HG03558 (cell line): ENCODE results near the gene AKT2.

ENCODE experiments used
- ATAC-seq: cut with Tn5 transposase; IDR thresholded peaks from one replicate; pipeline ENCODE4 v1.9.1; 2021; ENCODE audit warnings: moderate number of reproducible peaks; ENCODE audit not compliant: unreplicated experiment; ENCODE audit errors: extremely low read depth

Gene AKT2

DNA sequence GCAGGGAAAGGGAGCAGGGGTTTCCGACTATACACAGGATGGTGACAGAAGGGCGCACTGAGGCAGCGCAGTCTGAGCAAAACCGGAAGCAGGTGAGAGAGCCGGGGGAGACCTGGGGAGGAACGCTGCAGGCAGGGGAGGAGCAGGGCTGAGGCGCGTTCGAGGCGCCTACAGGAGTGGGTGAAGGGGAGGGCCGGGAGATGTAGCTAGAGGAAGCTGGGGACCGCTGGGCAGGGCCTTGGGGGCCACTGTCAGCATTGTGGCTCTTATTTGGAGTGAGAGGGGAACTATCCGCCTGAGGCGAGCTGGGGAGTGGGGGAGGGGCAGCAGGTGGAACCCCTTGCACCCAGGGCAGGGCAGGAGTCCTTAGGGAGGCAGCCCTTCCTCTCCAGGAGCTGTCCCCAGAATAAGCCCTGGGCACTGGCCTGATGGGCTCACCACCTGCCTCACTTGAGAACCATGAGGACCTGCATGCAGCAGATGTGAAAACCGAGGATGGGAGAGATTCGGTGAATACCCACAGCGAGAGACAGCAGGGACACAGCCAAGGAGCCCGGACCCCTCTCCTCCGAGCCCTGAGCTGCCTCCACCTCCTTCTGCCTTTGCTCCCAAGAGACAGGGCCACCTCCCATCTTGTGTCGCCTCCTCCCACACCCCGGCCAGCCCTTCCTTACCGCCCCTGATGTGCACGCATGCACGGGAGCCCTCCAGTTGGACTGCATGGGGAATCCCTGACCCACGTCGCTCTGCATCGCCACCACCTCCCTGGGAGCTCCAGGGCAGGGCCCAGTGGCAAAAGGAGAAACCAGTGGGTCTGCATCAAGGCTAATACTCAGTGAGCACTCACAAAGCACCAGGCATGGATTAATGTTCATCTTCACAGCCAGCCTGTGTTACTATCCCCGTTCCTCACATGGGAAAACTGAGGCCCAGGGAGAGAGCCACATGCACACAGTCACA is 10.3 kb downstream of the AKT2 start:
- no peak for ATAC-seq

DNA sequence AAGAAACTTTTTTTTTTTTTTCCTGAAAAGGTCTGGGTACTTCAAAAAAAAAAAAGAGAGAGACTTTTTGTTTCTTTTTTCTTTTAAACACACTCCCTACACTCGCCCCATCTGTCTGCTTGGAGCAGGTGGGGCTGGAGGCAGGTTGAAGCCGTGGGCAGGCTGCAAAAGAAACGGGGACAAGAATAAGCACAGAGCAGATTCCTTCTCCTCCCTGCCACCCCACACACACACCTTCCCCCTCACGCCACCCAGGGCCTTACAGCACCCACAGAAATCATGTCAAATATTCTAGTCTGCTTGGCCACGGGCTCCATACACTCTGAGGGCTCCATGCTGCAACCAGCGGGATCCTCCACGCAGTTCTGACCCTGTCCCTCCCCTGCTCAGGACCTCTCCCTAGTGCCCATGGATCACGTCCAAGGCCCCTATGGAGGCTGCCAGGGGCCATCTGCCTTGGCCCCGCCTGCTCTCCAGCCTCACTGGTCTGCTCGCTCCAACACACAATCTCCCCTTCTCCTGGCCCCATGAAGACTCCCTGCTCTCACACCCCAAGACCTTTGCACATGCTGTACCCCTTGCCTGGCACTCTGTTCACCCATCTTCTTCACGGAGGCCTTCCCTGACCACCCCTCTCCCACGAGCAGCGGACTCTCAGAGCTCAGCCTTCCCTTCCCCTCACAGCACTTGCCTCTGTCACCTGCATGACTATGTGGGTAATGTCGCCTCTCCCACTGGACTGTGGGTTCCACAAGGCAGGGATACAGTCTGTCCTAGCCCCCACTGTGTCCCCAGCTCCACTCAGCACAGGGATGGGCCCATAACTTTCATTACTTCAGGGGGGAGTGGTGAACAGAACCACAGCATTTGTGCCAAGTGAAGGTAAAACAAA is 11.4 kb downstream of the AKT2 start:
- no peak for ATAC-seq

DNA sequence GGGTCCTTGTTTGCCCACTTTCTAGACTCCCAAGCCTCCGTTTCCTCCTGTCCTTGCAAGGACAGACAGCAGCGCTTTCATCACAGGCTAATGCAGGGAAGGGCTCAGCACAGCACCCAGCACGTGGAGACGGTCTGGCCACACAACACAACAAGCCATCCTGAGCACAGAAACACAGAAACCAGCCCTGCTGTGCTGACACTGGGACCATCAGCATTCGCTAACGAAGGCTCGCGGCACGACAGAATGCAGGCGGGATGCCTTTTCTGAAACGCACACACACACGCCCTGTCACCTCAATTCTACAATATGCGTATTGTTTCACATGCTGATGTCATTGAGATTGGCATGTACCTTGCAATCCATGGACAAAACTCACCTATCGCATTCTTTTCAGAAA is 12.9 kb downstream of the AKT2 start:
- ATAC-seq = no peak

DNA sequence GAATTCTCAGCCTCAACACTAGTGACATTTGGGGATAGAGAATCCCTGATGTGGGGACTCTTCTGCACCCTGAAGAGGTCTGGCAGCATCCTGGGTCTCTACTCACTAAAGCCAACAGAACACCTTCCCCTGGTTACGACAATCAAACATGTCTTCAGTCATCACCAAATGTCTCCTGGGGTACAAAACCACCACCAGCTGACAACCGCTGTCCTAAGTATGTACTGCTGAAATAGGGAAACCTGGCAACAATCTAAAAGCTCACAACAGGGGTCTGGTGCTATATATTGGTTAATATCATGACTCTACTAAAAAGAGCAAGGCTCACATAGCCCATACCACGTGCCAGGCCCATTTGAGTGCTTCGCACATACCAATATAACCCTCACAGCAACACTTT is 13.4 kb downstream of the AKT2 start:
- ATAC-seq = no peak

DNA sequence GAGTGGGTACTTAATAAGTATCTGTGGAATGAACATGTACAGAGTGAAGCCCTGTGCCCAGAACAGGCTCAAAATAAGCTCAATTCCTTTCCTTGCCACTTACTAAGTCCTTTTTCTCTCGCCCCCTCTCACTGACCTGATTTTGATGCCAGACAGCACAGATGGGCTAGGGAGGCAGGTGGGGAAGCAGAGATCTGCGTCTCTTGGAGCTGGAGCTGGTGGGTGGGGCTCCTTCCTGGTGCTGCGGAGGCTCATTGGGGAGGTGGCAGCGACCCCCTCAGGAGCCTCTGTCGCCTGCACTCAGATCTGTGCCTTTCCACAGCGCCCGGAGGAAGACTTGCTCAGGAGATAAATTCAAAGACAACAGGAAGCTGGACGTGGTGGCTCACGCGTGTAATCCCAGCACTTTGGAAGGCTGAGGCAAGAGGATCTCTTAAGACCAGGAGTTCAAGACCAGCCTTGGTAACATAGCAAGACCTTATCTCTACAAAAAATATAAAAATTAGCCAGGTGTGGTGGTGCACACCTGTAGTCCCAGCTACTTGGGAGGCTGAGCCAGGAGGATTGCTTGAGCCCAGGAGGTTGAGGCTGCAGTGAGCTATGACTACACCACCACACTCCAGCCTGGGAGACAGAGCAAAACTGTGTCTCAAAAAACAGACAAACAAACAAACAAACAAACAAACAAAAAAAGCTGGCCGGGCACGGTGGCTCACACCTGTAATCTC is 14.6 kb downstream of the AKT2 start:
- no peak for ATAC-seq

DNA sequence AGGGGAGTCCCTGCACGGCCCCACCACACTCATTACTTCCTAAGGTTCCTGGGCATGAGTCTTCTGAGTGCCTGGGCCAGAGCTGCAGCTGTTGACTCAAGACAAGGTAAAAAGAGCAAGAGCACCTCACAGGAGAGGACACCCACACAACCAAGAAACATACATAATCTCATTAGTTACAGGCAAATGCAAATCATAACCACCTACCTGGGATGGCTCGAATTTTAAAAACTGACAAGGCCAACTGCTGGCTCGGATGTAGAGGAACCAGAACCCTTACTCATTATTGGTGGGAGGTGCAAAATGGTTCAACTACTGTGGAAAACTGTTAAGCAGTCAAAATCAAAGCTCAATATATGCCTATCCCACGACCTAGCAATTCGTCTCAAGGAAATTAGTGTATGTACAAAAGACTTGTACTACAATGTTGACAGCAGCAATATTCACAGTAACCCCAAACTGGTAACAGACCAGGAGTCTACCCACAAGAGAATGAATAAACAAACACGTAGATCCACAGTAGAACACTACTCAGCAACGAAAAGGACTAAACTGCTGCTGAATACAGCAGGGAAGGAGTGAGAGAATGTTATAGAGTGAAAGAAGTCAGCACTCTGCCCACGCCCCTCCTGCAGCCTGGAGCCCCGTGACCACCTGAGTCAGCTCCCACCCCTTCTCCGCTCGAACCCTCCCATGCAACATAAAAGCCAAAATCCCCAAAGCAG is 15.8 kb downstream of the AKT2 start:
- ATAC-seq = no peak

DNA sequence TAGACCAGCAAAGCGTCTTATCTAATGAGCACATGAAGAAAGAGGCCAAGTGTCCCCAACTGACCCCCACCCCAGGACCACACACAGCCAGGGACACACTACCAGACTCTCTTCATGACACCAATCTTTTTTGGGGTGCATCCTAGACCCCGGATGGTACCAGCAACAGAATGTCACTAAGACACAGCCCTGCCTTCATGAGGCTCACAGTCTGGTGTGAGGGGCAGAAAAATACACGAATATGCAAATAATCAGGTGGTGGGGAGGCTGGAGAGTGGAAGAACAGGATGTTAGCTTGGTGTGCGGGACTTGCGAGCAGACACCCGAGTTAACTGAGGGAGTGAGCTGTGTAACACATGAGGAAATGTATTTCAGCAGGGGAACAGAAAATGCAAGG is 17.5 kb downstream of the AKT2 start:
- no peak for ATAC-seq

DNA sequence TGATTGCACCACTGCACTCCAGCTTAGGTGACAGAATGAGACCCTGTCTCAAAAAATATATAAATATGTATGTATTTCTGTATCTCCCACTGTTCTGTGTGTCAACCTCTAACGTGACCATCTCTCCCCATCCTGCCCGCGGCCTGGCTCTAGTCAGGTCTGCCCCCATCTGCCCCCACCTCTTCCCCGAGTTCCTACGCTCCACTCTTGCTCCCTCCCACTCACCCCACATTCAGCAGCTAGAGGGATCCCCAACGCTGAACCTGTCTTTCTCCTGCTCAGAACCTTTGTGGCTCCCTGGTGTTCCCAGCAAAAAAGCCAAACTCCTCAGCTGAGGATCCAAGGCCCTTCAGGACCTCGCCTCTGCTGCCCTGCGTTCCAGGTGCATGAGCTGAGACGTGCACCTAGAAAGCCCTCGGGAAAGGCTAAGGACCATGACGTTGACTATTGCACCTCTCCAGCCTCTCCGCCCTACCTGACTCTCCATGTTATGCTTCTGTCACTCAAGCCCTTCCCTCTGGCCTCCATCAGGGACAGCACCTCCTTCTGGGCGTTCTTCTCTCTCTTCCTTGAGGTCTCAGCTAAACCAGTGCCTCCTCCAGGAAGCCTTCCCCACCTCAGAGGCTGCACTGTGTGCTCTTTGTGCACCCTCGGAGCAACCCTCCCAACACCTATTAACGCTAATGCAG is 18.1 kb downstream of the AKT2 start:
- no peak for ATAC-seq

DNA sequence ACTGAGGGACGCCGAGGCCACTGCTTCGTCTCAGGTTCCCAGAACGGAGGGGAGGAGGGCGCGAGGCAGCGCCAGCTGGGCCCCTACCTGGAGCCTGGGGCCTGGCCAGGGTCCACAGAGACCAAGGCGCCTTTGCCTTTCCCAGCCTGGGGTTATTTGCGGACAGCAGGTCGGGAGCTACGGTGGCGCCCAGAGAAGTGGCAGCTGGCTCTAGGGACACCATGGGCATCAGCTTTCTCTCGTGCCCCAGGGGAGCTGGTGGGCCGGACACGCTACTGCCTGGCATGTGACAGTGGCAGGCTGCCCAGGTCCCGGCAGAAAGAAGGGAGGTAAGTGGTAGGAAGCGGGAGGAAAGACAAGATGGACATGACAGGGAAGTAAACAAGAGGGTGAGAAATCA is 19.0 kb downstream of the AKT2 start:
- ATAC-seq = no peak

DNA sequence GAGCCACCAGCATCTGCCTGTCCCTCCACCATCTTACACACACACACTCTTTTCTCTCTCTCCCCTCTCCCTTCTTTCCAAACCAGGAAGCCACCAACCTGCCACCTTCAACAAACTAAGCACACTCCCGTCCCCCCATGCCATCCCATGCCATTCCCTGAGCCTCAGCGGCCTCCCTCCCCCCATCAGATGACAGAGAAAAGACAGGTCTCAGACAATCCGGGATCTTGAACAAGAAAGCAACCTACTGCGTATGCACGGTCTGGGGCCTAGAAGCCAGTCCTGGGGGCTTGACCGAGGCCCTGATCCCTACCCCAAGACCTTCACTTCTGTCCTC is 19.4 kb downstream of the AKT2 start:
- ATAC-seq = no peak

DNA sequence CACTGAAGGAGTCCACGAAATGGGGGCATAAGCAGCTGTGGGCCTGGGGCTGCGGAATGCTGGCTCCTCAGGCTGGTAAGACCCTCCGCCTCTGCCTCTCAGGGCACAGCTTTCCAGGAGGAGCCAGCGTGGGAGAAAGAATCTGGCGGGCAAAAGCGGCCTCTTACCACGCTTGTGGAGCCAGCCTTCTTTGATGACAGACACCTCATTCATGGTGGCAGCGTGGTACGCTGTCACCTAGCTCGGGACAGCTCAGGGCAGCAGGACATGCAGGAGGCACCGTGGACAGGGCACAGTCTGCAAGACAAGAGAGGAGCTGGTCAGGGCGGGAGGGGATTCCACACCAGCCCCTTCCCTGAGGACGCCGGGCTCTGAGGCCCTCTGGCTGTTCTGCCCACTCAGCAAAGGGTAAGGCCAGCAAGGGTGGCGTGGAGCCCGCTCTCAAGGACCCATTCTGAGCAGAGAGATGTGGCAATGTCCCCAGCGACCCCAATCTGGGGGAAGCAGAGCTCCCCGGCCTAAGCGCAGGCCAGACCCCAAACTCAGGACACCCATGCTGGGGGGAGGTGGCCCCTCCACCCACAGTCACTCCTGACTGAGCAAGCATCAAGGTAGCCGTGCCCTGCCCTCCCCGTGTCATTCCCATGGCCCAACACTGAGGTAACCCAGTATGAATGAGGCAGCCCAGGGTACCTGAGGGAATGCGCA is 19.9 kb downstream of the AKT2 start:
- no peak for ATAC-seq

DNA sequence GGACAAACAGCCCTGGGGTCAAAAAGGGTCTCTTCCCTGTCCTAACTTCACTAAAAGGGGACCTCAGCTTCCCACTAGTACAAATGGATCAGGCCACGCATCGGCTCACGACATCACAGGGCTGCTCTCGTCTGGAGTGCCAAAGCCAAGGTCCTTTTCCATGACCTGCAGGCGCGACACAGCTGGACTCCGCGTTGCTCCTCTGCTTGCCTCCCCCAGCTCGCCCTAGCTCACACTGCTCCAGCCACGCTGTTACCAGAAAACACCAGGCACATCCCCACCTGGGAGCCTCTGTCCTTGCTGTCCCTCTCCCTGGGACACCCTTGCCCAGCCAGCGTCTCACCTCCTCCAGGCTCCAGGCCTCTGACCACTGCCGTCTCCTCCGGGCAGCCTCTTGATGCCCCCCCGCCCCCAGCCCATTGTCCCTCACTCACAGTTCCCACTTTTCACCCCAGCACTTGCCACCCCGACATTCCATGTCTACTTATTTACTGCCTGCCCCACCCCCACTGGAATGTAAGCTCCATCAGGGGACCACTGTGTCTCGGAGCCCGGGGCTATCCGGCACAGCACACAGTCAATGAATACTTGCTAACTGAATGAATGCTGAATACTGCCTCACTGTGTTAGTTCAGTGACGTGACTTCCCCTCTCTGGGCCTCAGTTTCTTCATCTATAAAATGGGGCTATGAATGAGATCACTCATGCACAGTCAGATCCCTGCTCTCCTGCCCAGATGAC is 20.7 kb downstream of the AKT2 start:
- ATAC-seq = no peak

DNA sequence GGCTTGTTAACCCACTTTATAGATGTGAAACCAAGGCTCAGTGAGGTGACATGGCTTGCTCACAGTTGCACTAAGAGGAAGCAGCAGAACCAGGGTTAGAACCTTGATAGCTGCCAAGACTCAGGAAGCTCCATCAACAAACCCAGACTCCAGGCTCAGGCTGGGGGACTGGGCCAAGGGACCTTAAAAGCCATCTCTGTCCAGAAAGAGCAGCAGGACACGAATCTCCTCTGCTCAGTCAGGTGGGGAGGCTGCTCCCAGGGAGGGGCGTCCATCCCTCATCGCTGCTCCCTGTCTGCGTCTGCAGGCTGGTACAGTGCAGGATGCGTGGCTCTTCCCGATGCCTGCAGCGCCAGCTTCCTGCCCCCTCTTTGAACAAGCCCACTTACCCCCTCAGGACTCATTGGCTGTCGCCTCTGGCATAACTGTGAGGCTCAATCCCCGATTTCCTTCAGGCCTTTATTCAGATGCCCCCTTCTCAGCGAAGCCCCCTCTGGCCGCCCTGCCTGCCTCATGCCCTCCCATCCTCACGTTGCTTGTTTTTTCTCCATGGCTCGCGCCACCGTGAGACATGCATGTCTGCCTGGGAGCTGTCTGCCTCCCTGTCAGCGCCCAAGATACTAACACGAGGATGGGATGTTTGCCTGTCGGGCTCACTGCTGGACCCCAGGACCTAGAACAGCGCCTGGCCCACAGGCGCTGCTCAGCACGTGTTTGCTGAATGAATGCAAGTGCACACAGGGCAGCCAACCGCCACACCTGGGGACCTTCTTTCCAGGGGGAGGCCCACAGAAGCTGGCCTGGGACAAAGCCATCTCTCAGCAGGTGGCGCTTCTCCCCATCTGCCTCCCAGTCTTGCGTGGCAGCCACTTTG is 21.5 kb downstream of the AKT2 start:
- no peak for ATAC-seq

DNA sequence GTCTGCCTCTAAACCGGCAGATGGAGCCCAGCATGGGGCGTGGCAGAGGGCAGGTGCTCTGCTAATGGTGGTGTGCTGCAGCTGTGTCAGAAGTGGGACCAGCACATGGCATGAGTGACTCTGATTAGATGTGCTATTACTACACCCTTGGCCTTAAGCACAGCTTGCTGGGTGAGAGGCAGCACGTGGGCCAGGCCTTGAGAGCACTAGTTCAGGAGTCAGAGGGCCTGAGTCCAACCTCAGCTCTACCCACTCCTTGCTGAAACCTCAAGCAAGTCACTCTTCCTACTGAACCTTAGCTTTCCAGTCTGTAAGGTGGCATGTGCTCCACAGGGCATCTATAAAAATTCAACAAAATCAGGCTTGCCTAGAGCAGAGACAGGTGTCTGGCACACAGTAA is 22.7 kb downstream of the AKT2 start:
- ATAC-seq = no peak

DNA sequence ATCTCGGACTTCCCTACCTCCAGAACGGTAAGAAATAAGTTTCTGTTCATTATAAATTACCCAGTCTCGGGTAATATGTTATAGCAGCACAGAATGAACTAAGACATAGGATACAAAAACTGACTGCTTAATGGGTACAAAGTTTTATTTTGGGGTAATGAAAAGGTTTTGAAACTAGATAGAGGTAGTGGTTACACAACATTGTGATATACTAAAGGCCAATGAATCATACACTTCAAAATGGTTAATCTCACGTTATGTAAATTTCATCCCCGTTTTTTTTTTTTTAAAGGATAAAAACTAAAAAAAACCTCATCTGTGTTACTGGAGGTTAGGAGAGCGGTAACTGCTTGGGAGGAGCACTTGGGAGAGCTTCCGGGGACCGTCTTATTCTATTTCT is 23.5 kb downstream of the AKT2 start:
- no peak for ATAC-seq

DNA sequence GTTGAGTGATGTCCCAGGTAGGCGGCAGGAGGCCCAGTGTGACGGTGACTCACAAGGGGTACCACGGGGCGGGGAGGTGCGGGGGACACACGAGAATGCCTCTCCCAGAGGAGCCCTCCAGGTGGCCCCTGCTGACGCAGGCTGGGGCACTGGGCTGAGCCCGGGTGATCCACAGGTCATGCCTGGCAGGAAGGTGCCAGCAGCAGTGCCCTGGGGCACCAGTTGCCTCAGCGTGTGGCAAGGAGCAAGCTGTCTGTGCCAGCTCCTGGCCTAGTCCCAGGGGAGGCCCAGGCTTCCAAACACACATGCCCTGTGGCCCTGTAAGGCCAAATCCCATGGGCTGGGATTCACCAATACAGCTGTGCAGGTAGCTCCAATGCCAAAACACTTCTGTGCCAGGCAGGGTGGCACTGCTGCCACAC is 28.0 kb downstream of the AKT2 start:
- ATAC-seq = no peak

DNA sequence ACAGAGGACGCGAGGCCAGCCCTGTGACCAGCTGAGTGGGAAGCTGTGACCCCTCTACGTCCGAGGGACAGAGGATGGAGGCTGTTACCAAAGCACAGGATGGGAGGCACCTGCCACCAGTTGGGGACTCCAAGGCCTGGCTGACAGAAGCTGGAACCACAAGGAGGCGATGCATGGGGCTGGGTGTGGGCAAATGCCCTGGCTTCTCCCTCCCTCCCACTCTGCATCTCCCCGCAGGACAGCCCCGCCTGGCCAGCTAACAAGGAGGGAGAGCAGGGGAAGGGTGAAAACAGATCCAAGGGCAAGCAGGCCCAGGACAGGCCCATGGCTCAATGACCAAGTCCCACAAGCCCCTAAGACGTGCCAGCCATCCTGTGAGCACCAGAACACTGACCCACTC is 28.6 kb downstream of the AKT2 start:
- ATAC-seq = no peak
